ENCODE measurements around the gene SYT2.

GRCh38 chr1:202600432-202601041 is 109.7 kb downstream of the SYT2 start:
- TF ChIP-seq POLR2AphosphoS5 (IDR thresholded peaks at IDR 0.05; ENCODE audit: low read depth, low read length): no peak
- TF ChIP-seq SIN3A (IDR thresholded peaks at IDR 0.05; ENCODE audit: borderline replicate concordance, insufficient read depth, low read length): no peak
- no peak for TF ChIP-seq TAF1 (IDR thresholded peaks at IDR 0.05; ENCODE audit: borderline replicate concordance, insufficient read depth, low read length)
- no peak for TF ChIP-seq REST (IDR thresholded peaks at IDR 0.05; ENCODE audit: insufficient read depth in 1 of 2, low read depth in 2 of 2, low read length in 2 of 2)

Data from PFSK-1 (cell line).